Measurements from ENCODE around the gene KCTD4.
"Not testable (repeated sequence)": the region's sequence is repeated elsewhere in the genome, so short reads cannot be mapped to it uniquely, and the experiment has no call there.

KCTD4 gene

DNA sequence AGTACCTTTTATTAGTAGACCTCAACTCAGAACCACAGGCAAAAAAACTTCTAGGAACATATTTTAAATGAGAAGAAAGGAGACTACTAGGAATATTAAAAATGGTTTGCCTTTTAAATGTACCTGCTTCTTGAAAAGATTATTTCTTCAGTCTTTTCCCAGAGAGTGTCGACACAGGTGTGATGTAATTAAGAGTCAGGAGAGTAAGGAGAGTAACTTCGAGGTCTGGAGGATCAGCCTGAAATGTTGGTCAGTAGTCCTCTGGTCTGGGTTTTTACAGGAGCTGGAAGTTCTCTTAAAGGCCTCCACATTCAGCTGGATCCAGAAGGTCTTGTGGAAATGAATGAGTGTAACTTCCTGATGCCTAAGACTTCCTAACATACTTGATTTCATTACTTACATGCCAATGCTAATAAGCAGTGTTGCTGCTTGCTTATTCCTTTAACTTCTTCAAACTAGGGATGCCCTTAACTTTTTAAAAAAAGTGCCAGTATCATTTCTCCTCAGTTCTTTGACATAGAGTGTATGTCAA lies at the start of gene KCTD4:
Gene KCTD4, minus strand, starts transcription at position 345 of the 532 bp plus-strand sequence. CDS start 6,478 bp downstream, outside the sequence.
- no peak for DNase-seq (ENCODE audit: extremely low read depth in 1 of 2, low read depth in 1 of 2)

DNA sequence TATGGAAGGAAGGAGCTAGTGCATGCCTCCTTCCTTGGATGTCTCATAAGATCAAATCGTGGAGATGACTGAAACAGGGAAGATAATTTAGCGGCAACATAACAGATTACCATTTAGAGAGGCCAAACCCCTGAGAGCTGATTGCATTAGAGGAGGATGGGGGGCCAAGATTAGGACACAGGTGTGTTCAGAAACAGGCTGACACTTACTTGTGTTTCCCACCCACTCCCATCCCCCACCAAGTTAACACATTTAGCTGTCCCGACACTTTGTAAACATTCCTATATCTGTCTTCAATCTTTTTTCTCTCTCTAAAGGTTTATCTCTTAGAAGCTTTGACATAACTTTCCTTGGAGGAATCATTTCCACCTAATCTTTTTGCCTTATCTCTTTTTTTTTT lies 48.8 kb upstream of the KCTD4 start:
- no peak for DNase-seq (ENCODE audit: extremely low read depth in 1 of 2, low read depth in 1 of 2)

DNA sequence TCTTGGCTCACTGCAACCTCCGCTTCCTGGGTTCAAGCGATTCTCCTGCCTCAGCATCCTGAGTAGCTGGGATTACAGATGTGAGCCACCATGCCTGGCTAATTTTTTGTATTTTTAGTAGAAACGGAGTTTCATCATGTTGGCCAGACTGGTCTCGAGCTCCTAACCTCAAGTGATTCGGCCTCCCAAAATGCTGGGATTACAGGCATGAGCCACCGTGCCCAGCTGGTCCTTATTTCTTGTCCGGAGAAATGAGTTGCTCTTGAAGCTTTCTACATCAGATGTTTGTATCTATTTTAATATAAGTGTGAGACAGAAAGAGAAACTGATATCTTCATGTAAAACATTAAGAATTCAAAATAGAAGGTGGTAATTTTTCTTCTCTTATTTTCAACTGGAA lies 43.9 kb upstream of the KCTD4 start:
- DNase-seq (ENCODE audit: extremely low read depth in 1 of 2, low read depth in 1 of 2), result not testable (repeated sequence)

DNA sequence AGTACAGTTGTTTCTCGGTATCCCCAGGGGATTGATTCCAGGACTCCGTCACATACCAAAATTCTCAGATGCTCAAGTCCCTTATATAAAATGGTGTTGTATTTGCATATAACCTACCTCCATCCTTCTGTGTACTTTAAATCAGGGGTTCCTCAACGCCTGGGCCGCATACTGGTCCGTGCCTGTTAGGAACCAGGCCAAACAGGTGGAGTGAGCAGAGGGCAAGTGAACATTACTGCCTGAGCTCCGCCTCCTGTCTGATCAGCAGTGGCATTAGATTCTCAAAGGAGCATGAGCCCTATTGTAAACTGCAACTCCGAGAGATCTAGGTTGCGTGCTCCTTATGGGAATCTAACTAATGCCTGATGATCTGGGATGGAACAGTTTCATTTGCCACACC lies 42.2 kb upstream of the KCTD4 start:
- DNase-seq (ENCODE audit: extremely low read depth in 1 of 2, low read depth in 1 of 2), result no peak

DNA sequence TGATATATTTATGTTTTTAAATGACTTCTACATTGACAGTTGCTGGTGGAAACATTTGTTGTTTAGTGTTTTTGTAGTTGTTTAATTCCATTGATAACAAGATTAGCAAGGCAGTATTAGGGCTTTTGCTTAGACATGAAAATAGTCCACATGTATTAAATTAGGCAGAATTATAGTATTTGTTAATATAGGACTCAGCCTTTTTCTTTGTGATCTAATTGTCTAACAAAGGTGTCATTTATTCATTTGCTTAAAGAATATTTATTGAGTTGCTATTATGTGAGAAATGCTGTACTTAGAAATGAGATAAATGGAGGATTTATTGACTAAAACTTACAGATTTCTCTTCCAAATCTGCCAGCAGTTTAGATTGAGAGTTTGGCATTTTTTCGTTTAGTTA lies 41.7 kb upstream of the KCTD4 start:
- no peak for DNase-seq (ENCODE audit: extremely low read depth in 1 of 2, low read depth in 1 of 2)

DNA sequence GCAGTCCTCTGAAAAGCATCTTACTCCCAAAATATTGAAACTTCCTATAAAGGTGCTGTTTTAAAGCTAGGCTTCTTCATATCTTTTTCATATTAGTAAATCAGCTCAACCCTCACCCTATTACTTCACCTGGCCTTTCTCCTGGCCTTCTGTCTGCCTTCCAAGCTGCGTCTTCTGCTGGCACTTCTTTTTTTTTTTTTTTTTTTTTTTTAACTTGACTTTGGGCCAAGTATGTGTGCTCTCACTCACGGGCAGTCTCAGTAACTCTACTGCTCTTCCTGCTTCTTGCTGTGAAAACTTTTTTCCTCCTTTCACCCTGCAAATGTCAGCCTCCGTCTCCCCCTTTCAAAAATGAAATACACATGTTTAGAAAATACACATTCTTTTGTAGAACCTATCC lies 41.2 kb upstream of the KCTD4 start:
- DNase-seq (ENCODE audit: extremely low read depth in 1 of 2, low read depth in 1 of 2), result no peak

DNA sequence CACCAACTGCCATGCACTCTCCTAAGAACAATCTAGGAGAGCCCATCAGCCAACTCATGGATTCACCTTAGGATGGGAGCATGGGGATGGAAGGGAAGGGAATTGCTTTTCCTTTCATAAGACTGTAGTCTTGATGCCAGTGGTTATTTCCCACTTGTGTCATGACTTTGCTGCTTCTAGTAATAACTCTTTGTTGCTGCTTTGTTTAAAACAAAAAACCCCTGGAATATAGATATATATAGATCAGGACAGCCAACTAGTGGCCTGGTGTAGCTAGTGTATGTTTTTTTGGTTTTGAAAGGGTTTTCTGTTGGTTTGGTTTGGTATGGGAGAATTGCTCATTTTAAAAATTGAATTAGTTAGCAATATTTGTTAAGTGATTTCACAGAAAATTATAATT lies 39.3 kb upstream of the KCTD4 start:
- DNase-seq (ENCODE audit: extremely low read depth in 1 of 2, low read depth in 1 of 2), result no peak

DNA sequence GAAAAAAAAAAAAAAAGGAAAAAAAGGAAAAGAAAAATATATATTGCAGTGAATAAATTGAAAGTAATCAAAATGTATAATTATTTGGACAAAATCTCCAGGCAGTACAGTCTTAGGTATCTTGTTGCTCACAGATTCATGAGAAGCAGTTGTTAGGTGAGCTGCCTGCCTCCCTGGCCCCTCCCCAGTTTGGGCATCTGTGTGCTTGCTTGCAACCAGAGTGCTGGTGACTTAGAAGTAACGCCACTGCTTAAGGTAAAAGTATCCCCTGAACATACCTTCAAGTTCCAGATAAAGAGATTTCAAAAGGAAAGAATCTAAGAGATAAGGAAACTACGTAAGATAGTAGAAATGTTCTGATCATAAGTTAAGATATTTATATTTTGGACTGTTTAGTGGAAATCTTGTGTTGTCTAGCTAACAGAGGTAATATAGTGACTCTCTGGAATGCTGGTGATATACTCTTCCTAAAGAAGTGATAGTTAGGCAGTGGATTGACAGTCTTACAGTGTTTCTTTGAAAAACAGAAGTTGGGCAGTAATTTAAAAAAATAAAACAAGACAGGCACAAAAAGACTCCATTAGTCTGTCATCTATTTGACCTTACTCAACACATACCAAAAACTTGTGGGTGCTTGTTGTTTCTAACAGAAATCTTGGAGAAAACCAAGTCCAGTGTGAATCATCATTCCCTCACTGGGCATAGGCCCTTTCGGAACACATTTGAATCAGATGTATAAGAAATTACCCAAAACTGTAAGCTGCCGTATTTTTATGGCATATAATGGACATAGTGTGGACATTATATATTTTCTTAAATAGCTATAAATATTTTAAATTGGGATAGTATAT lies 38.3 kb upstream of the KCTD4 start:
- DNase-seq (ENCODE audit: extremely low read depth in 1 of 2, low read depth in 1 of 2), result no peak

DNA sequence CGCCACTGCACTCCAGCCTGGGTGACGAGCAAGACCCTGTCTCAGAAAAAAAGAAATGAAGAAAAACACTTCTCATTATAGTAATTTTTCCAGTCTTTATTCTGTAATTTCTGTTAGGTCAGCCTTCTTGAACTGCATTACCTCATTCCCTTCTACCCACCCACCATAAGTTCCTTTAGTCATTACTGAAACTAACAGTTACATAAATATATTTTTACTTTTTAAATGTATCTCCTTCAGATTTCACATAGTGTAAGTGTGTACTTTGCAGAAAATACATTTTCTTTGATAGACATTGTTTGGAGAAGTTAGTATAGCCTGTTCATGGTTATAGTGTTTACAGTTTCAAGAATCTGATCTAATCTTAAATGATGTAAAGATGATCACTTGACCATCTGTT lies 31.7 kb upstream of the KCTD4 start:
- no peak for DNase-seq (ENCODE audit: extremely low read depth in 1 of 2, low read depth in 1 of 2)

DNA sequence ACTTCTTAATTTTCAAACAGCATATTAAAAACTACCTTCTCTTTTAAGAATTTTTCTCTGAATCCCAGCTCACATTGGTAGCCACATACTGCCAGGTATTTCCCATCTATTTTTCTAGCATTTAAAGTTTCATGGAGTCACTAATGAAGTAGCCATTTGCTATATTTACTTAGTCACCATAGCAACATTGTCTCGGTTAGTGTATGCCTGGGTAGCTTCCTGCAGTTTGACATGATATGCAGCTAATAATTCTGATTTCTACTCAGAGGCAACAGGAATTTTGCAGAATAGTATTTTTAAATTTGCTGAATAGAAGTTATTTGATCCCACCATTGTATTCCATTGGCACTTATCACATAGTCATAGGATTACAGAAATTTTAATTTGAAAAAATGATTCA lies 30.9 kb upstream of the KCTD4 start:
- no peak for DNase-seq (ENCODE audit: extremely low read depth in 1 of 2, low read depth in 1 of 2)

DNA sequence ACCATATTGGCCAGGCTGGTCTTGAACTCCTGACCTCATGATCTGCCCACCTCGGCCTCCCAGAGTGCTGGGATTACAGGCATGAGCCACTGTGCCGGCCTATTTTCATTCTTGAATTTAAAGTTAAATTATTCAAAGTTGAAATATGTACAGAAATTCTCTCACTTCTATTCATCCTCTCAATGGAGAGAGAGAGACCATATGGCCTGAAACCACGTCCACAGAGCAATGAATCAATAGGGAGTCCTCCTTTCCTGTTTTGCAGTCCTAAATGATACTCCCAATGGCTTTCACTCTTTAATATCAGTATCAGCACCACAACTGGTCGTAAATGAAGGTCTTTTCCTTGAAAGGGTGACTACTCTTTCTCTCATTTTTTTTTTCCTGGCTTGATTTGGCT lies 30.5 kb upstream of the KCTD4 start:
- DNase-seq (ENCODE audit: extremely low read depth in 1 of 2, low read depth in 1 of 2), result no peak

DNA sequence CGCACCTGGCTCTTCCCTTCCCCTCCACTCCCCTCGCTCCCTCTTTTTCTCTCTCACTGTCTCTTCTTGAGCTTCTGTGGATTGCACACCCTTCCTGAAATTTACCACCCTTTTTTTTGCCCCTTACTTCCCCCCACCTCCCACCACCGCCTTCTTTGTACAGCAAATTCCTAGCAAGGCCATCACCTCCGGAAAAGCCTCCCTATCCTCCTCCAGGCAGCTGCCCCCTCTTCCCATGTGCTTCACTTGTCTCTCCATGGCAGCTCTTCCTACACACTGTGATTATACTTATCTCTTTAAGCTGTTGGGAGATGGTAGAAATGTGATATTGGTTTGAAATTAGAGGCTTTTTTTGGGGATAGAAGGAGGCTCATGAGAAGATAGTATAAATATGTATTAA lies 28.3 kb upstream of the KCTD4 start:
- DNase-seq (ENCODE audit: extremely low read depth in 1 of 2, low read depth in 1 of 2), result no peak

DNA sequence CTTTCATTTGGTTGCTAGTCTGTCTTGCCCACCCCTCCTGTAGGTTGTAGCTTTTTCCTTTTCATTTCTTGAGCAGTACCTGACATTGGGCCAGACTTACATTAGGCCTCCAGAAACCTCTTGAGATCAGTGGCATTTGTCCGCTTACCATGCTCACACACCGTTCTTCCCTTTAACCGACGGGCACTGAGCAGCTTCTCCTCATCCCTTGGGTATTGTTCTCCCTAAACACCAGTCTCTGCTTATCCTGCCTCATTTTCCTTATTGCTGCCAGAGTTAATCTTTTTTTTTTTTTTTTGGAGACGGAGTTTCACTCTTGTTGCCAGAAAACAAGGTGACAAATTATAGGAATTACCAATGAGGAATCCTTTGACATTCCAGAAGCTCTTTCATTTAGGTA lies 27.2 kb upstream of the KCTD4 start:
- no peak for DNase-seq (ENCODE audit: extremely low read depth in 1 of 2, low read depth in 1 of 2)

DNA sequence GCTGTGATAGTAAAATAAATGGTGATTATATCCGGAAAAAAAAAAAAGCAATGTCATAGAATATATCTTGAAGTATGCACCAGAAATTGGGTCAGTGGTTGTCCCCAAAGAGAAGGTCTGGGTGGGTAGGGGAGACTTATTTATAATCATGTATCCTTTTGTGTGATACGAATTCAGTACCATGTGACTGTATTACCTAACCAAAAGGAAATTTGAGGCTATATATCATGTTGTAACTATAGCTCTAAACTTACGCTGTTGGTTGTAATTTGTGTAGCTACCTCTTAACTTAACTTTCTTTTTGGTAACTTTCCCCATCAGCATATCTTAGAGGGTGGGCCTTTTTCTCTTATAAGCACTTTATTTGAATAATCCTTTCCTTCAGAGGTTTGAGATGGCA lies 25.2 kb upstream of the KCTD4 start:
- no peak for DNase-seq (ENCODE audit: extremely low read depth in 1 of 2, low read depth in 1 of 2)

DNA sequence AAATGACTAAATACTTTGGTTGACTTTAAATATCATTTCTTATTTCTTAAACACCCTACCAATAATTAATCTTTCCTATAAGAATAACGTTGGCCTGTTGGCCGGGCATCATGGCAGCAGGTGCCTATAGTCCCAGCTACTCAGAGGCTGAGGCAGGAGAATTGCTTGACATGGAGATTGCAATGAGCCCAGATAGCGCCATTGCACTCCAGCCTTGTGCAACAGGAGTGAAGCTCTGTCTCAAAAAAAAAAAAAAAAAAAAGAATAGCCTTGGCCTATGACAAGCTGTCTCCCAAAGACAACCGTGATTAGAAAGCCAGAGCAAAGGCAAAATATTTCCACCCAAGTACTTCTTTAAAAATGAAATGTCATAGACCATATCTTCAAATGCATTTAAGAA lies 24.5 kb upstream of the KCTD4 start:
- DNase-seq (ENCODE audit: extremely low read depth in 1 of 2, low read depth in 1 of 2), result no peak

DNA sequence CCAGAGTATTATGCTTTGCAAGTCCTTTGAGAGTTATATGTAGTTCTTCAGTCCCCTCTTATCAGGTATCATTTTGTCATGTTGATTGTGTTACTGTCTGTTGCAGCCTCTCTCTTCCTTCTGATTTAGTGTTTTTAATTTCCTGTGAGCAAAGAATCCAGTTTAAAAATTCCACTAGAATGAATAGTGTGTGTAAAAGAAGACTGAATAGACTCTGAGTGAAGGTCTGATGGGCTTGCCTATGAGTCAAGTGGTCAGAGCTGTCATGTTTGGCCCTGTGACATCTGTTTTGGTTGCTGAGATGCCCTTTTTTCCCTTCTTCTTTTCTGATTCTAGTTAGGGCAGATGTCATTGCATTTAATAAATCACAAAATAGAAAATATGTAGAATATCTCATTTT lies 23.3 kb upstream of the KCTD4 start:
- DNase-seq (ENCODE audit: extremely low read depth in 1 of 2, low read depth in 1 of 2), result no peak

DNA sequence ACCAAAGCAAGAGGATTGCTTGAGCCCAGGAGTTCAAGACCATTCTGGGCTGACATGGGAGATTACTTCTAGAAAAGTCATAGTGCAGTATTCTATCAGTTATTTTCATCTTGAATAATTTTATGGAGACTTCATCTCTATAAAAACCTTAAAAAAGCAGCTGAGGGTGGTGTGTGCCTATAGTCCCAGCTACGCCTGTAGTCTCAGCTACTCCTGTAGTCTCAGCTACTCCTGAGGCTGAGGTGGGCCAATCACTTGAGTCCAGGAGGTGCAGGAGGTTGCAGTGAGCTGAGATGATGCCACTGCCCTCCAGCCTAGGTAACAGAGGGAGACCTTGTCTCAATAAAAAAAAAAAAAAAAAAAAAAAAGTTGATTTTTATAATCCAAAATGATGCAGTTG lies 22.1 kb upstream of the KCTD4 start:
- no peak for DNase-seq (ENCODE audit: extremely low read depth in 1 of 2, low read depth in 1 of 2)

DNA sequence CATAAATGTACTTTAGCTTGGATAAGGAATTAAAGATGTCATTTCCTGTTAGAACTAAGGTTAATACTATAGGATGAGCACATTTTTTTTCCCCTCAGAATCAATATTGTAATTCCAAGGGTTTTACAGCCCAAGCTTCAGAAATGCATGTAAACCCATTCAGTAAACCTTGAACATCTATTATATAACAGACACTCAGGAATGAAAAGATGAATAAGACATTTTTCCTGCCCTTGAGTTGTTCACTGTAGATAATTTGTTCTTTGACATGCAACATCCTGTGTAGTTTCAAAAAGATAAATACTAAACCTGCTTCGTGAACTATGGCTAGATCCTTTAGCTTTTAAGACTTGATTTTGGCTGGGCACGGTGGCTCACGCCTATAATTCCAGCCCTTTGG lies 21.7 kb upstream of the KCTD4 start:
- DNase-seq (ENCODE audit: extremely low read depth in 1 of 2, low read depth in 1 of 2), result no peak

DNA sequence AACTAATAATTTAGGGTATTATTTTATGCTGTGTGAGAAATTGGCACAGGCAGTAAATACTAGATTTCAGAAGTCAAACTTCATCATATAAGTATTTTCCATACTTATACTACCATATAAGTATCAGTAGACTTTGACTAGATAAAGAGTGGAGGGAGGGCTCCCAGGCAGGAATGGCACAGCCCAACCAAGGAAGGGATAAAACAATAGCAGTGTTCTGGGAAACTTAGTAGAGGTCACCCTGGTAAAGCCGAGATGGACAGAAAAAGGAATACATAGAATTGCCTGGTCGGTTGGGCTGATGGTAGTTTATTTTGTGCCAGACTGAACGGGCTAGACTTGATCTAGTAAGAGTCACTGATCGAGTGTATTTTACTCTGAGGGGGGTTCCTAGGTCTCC lies 19.6 kb upstream of the KCTD4 start:
- no peak for DNase-seq (ENCODE audit: extremely low read depth in 1 of 2, low read depth in 1 of 2)

DNA sequence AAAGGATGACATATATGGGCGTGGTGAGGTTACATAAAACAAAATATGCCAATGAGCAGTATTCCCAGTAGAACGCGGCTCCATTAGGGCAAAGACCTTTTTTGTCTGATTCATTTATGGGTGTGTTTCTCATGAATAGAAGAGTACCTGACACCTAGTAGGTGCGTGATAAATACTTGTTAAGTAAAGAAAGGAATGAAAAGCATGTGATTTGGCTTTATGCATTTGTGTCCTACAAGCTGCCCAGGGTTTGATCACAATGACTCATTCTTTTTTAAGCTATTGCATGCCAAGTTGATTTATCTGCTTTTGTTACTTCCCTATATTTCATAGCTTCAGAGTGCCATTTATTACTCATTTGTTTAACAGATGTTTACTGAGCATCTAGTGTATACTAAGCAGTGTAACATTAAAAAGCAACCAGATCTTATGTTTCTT lies 19.1 kb upstream of the KCTD4 start:
- no peak for DNase-seq (ENCODE audit: extremely low read depth in 1 of 2, low read depth in 1 of 2)

DNA sequence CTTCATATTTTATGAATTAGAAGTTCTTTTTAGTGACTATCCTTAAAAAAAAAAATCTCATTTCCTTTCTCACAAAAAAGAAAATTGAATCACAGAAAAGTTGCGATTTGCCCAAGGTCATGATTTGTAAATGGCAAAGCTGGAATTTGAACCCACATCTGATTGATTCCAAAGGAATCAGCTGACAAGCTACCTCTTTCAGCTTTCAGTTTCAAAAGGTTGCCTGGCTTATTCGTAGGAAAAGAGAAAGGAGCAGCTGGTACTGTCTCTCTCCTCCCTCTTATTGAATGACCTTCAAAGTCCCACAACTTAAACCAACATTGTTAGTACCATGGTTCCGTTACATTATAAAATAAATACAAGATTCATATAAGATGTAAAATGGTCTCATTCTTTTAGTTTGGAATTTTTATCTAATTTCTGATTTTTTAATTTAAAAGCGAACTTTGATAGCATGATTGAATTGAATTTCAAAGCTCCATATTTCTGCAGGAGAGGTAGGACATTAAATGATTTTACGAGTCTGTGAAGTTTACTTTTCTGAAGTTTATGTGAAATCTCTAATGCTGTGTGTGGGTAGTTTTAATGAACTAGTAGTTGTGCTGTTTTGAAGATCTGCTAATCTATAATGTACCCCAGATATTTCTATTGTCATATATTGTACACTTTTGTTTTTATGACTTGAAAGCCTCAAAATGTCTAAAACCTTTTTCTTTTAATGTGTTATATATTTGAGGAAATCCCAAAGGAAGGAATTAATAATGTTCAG lies 18.5 kb upstream of the KCTD4 start:
- no peak for DNase-seq (ENCODE audit: extremely low read depth in 1 of 2, low read depth in 1 of 2)

DNA sequence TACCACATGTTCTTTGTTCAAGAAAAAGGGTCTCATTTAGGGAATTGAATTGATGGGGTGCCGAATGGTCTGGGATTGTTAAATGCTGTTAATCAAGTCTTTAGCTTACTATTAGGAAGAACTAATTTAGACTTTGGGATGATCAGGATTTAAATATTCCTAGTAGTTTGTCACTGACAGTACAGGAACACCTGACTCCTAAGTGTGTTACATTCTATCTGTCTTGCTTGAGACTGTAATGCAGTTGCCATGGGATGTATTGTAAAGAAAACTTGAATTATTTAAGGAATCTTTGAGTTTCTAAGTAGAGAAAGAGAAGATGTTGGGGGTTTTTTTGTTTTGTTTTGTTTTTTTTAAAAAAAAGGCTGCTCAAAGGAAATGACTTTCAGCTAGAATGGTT lies 17.8 kb upstream of the KCTD4 start:
- no peak for DNase-seq (ENCODE audit: extremely low read depth in 1 of 2, low read depth in 1 of 2)

All from stimulated activated CD8-positive, alpha-beta memory T cell treated with anti-CD3 and anti-CD28 coated beads, Interleukin-7, amount 100 ng/mL, for 48 hours (primary cell).